PC-3 (cell line): ENCODE data around the gene ARL13B. TPM values are rescaled to one million over a fixed set of nuclear protein-coding genes. Genes with fewer than 3 reads are reported as not detected.

Experiments used
- ATAC-seq: fragments of 200-7000 bp; cut with Tn5 transposase; 2 replicates; pipeline ENCODE4 v1.9.1; 2020; ENCODE audit warnings: mild to moderate bottlenecking, moderate library complexity
- BruUV-seq: library from RNA; stranded (reverse); fragments of 400-500 nt; replicated peaks from 2 replicates; lab custom pipeline; 2021; lab: Mats Ljungman, UMichigan
- CTCF ChIA-PET: fragments of 300-600 bp; sonication (Branson Sonifier 250); formaldehyde crosslinking; loops from one replicate; lab custom pipeline; 2022; ENCODE audit warnings: antibody characterized with exemption; lab: Charles Lee
- POLR2A ChIA-PET: fragments of 300-600 bp; sonication (Branson Sonifier 250); formaldehyde crosslinking; loops from one replicate; lab custom pipeline; 2022; ENCODE audit warnings: antibody characterized with exemption; ENCODE audit not compliant: unreplicated experiment; lab: Charles Lee
- DNase-seq: peaks from one replicate; pipeline ENCODE4 v3.0.0-alpha.2; 2015
- H2AFZ ChIP-seq: fragments of 300-600 bp; sonication (generic); 2 replicates; pipeline ENCODE4 v1.6.0; 2016; ENCODE audit warnings: antibody characterized with exemption, low read length
- H3F3A ChIP-seq: fragments of 300-600 bp; sonication (generic); one replicate; pipeline ENCODE4 v1.6.0; 2017; ENCODE audit warnings: antibody characterized with exemption, low read length, control low read depth, mild to moderate bottlenecking; ENCODE audit not compliant: unreplicated experiment
- H3K27ac ChIP-seq: fragments of 300-600 bp; sonication (generic); 2 replicates; pipeline ENCODE4 v1.5.1; 2016; ENCODE audit warnings: mild to moderate bottlenecking, low read length
- H3K27me3 ChIP-seq: fragments of 300-600 bp; sonication (generic); 2 replicates; pipeline ENCODE4 v1.6.1; 2016; ENCODE audit warnings: low read length, mixed read lengths
- H3K36me3 ChIP-seq: fragments of 300-600 bp; sonication (generic); 2 replicates; pipeline ENCODE4 v1.6.1; 2016; ENCODE audit warnings: low read depth, mixed run types, low read length, mixed read lengths
- H3K4me1 ChIP-seq: fragments of 300-600 bp; sonication (generic); 2 replicates; pipeline ENCODE4 v1.5.1; 2016; ENCODE audit warnings: low read length; ENCODE audit not compliant: insufficient read depth
- H3K4me2 ChIP-seq: fragments of 300-600 bp; sonication (generic); 2 replicates; pipeline ENCODE4 v1.6.0; 2016; ENCODE audit warnings: low read length
- H3K4me3 ChIP-seq: fragments of 300-600 bp; sonication (generic); 2 replicates; pipeline ENCODE4 v1.5.1; 2016; ENCODE audit warnings: mild to moderate bottlenecking, low read length, mixed read lengths
- H3K79me2 ChIP-seq: fragments of 300-600 bp; sonication (generic); 2 replicates; pipeline ENCODE4 v1.6.1; 2017; ENCODE audit warnings: low read length, mixed read lengths
- H3K9ac ChIP-seq: fragments of 300-600 bp; sonication (generic); 2 replicates; pipeline ENCODE4 v1.6.0; 2016; ENCODE audit warnings: mild to moderate bottlenecking, low read length
- H3K9me2 ChIP-seq: fragments of 300-600 bp; sonication (generic); replicated peaks from 2 replicates; pipeline ENCODE4 v1.6.1; 2016; ENCODE audit warnings: mixed run types, low read length, mixed read lengths
- H3K9me3 ChIP-seq: fragments of 300-600 bp; sonication (generic); 2 replicates; pipeline ENCODE4 v1.6.1; 2016; ENCODE audit warnings: low read length, mixed read lengths
- H4K20me1 ChIP-seq: fragments of 300-600 bp; sonication (generic); 2 replicates; pipeline ENCODE4 v1.6.1; 2016; ENCODE audit warnings: low read length, mixed read lengths
- CTCF ChIP-seq: fragments of 300-600 bp; sonication (generic); conservative IDR thresholded peaks from 2 replicates; pipeline ENCODE4 v1.5.1; 2017; ENCODE audit warnings: antibody characterized with exemption, low read depth, mild to moderate bottlenecking, low read length
- EZH2 ChIP-seq: fragments of 300-600 bp; sonication (generic); IDR thresholded peaks from one replicate; pipeline ENCODE4 v1.6.1; 2017; ENCODE audit warnings: antibody characterized with exemption, mild to moderate bottlenecking, low read length; ENCODE audit not compliant: unreplicated experiment
- EZH2phosphoT487 ChIP-seq: fragments of 300-600 bp; sonication (generic); IDR thresholded peaks from 2 replicates; pipeline ENCODE4 v1.6.1; 2018; ENCODE audit warnings: mild to moderate bottlenecking, antibody characterized with exemption, low read length, borderline replicate concordance
- intact Hi-C: fragments of 100-400 bp; cut with micrococcal nuclease; formaldehyde crosslinking; loops from 2 replicates; pipeline ENCODE4 v1.9.0; 2023
- total RNA-seq: library from RNA; depleted of rRNA; stranded (reverse); fragments of >200 nt; gene quantifications from 2 replicates; pipeline ENCODE4 v1.2.3, GENCODE V29; 2014

The ARL13B gene
- total RNA-seq, 1 experiment from 2014 or later: 10.7 TPM

- no peak overlapping the region for H3K9ac ChIP-seq
- H3F3A ChIP-seq: no peaks in the 10 kb centered on the region
- no peak overlapping the region for H3K4me2 ChIP-seq
- no peaks in the 10 kb centered on the region for H3K9me2 ChIP-seq
- H3K9me3 ChIP-seq: no peaks in the 10 kb centered on the region
- no peak for ATAC-seq
- no peak overlapping the region for H3K27ac ChIP-seq
- POLR2A ChIA-PET: no interaction called here
- intact Hi-C loops: loop anchor here (10.0 kb wide), 1 partner anchor 165 kb away; no protein-coding TSS in a partner anchor
- H3K36me3 ChIP-seq: no peaks in the 10 kb centered on the region
- TF ChIP-seq CTCF (no peak), EZH2phosphoT487 (no peak), EZH2 (no peak)
- H4K20me1 ChIP-seq: no peaks in the 10 kb centered on the region
- CTCF ChIA-PET: no interaction called here
- no peaks in the 10 kb centered on the region for H3K27me3 ChIP-seq
- no peak overlapping the region for H3K4me3 ChIP-seq
- no TSS peak for BruUV-seq
- H2AFZ ChIP-seq: no peak overlapping the region
- DNase-seq: no peak
- no peaks in the 10 kb centered on the region for H3K79me2 ChIP-seq
- no peaks in the 10 kb centered on the region for H3K4me1 ChIP-seq
These were observed 29.7 kb downstream of the ARL13B start for GRCh38 chr3:94009608-94010007.

GRCh38 chr3:94011233-94011711, 31.3 kb downstream of the ARL13B start:
- ChIA-PET CTCF (no interaction called here), POLR2A (interaction anchor here (0.5 kb wide), 1 partner anchor 49 kb away, joined by 8 read pairs; no protein-coding TSS in a partner anchor)
- no TSS peak for BruUV-seq
- Histone ChIP-seq H3K27ac (no peak overlapping the region), H3F3A (no peaks in the 10 kb centered on the region), H3K4me1 (no peaks in the 10 kb centered on the region), H3K4me2 (no peak overlapping the region), H3K27me3 (no peaks in the 10 kb centered on the region), H3K9me3 (no peaks in the 10 kb centered on the region), H2AFZ (no peak overlapping the region), H4K20me1 (no peaks in the 10 kb centered on the region), H3K9ac (no peak overlapping the region), H3K4me3 (no peak overlapping the region), H3K9me2 (no peaks in the 10 kb centered on the region), H3K79me2 (no peaks in the 10 kb centered on the region), H3K36me3 (no peaks in the 10 kb centered on the region)
- intact Hi-C loops: no loop called here
- no peak for DNase-seq
- TF ChIP-seq EZH2phosphoT487 (no peak), EZH2 (no peak), CTCF (no peak)
- no peak for ATAC-seq

DNA sequence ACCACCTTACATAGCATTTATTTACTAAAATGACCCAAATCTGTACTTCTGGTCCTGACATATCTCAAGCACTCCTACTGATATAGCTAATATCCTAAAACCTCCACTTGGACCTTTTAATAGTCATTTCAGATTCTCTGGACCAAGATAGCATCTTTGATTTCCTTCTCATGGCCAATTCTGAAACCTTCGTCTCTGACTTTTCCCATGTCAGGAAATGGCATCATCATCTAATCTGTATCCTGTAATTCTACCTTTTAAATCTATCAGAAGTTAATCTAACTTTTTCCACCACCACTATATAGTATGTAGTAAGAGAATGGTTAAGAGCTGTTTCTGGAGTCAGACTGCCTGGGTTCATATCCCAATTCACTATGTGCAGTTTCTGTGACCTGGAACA, 32.2 kb downstream of the ARL13B start:
- Histone ChIP-seq H3K9me3 (no peaks in the 10 kb centered on the region), H3K27me3 (no peaks in the 10 kb centered on the region), H3K27ac (no peak overlapping the region), H3F3A (no peaks in the 10 kb centered on the region), H3K36me3 (no peaks in the 10 kb centered on the region), H3K4me2 (no peak overlapping the region), H3K4me1 (no peaks in the 10 kb centered on the region), H3K9me2 (no peaks in the 10 kb centered on the region), H4K20me1 (no peaks in the 10 kb centered on the region), H3K9ac (no peak overlapping the region), H3K79me2 (no peaks in the 10 kb centered on the region), H3K4me3 (no peak overlapping the region), H2AFZ (no peak overlapping the region)
- TF ChIP-seq EZH2 (no peak), EZH2phosphoT487 (no peak), CTCF (no peak)
- no peak for DNase-seq
- ChIA-PET CTCF (no interaction called here), POLR2A (no interaction called here)
- no TSS peak for BruUV-seq
- ATAC-seq: no peak
- intact Hi-C loops: no loop called here
